ENCODE data around the gene TTC3.
"Not testable (repeated sequence)": the region's sequence is repeated elsewhere in the genome, so short reads cannot be mapped to it uniquely, and the experiment has no call there.

TTC3 gene

DNA sequence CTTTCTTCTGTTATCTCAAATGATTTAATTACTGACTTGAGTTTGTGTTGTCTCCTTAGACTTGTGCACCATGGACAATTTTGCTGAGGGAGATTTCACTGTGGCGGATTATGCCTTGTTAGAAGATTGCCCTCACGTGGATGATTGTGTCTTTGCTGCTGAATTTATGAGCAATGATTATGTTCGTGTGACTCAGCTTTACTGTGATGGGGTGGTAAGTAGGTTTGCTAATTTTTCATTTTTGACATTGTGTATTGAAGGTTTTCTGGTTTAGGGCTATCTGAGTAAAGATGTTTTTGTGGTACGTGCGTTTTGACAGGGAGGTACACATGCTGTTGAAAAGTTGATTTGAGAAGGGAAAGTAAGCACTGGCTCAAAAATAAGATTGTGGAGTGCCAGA, 14.1 kb downstream of the TTC3 start:
- DNase-seq (ENCODE audit: low read depth in 1 of 2, low spot score in 1 of 2), result no peak

DNA sequence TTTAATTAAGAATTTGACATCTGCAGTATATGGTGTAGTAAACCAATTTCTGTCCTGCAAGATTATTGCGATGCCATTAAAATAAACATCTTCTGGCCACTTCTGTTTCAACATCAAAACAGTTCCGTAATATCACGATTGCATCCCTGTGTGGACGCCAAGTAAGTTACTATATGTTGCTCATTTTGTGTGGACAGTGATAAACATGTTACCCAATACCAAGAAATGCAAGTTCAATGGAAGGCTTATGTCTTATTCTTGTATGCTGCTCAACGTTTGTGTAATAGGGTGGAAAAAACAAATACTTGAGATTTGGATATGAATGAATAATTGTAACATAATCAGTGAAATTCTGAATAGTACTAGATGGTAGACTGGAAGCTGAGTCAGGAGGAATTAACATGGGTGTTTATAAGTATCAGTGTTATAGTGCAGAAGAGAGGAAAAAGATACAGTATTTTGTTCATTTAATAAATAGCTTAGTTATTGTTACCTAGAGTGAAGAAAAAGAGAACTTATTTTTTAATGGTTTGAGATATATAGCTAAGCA, 15.2 kb downstream of the TTC3 start:
- DNase-seq (ENCODE audit: low read depth in 1 of 2, low spot score in 1 of 2), result no peak

DNA sequence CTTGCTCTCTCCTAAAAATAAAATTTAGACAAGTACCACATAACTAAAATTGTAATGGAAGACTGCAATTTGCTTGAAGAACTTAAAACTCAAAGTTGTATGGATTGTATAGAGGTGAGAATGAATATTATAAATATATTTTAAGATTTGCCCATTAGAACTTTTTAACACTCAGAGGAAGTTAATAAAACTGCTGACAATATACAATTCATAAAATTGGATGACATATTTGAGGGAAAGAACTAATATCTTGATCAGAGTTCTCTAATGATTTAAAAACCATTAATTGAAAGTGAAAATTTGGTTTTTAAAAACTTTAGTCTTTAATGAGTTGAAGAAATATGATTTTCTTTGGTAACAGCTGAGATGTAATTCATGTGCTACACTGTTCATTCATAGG, 20.9 kb downstream of the TTC3 start:
- no peak for DNase-seq (ENCODE audit: low read depth in 1 of 2, low spot score in 1 of 2)

DNA sequence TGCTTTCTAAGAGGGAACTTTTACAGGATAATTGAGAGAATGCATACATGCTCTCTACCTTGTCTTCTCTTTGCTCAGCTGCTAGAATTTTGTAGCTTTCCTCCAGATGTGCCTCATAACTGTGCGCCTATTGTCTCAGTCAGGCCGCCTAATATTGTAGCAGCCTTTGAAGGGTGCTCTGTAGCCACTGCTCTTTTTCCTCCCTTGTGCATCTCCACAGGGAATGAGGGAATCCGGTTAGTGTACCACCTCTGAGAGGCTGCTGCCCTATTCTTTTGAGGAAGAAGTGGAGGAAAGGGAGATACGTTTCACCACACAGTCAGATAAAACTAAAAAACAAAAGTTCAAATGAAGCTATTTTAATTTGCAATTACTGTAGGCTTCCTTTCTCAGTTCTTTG, 22.8 kb downstream of the TTC3 start:
- no peak for DNase-seq (ENCODE audit: low read depth in 1 of 2, low spot score in 1 of 2)

DNA sequence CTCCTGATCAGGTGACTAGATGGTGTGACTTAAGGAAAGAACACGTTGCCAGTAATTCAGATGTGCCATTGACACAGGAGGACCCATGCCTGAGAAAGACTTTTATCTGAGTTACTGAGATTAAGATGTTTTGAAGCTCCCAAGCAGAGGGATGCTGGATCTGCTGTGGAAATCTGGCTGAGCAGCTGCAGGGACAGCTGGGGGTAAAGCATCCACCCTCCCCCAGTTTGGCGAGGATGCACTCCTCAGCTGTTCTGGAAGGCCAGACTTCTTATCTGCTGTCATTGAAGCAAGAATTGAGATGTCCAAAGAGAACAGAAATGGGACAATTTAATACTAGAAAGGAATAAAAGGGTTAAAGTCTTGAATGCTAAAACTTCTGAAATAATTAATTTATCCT, 25.7 kb downstream of the TTC3 start:
- no peak for DNase-seq (ENCODE audit: low read depth in 1 of 2, low spot score in 1 of 2)

DNA sequence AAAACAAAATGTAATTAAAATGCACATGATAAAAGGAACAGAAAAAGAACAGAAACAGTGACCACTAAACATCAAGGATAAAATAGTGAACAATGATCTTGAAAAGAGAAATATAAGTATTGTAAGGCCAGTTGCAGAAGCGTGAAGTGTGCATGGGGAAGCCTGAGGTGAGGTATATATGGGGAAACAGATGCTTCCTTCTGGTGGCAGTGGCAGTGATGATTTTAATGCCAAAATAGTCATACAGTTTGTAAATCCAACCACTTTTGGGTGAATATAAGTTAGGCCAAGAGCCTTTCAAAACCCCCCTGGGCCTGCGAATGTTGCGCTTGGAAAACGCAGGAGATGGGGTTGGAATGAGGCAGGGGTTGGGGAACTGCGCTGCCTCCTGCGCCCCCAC, 27.3 kb downstream of the TTC3 start:
- DNase-seq (ENCODE audit: low read depth in 1 of 2, low spot score in 1 of 2), result no peak

DNA sequence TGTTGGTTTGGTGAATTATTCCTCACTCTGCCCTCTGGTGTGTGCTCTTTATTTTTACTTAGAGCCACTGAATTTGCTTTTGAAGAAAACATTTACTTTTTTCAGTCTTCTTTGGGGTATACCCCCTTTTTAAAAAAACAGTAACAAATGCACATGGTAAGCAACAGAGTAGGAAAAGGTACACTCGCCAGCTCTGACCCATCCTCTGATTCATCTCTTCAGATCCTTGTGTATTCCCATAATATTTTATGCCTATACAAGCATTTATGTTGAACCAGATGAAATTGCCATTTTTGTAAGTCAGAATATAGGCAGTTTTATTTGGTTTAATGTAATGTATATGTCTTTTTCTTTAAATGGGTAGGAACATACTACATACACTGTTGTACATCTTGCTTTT, 28.3 kb downstream of the TTC3 start:
- DNase-seq (ENCODE audit: low read depth in 1 of 2, low spot score in 1 of 2), result no peak

DNA sequence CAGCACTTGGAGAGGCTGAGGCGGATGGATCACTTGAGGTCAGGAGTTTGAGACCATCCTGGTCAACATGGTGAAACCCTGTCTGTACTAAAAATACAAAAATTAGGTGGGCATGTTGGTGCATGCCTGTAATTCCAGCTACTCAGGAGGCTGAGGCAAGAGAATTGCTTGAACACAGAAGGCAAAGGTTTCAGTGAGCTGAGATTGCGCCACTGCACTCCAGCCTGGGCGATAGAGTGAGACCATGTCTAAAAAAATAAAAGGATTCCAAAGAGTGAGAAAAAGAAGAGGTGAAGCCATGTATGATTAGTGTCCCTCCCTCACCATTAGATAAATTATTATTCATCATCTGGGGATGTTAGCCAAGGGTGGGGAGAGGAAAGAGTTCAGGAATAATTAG, 29.7 kb downstream of the TTC3 start:
- DNase-seq (ENCODE audit: low read depth in 1 of 2, low spot score in 1 of 2), result not testable (repeated sequence)

DNA sequence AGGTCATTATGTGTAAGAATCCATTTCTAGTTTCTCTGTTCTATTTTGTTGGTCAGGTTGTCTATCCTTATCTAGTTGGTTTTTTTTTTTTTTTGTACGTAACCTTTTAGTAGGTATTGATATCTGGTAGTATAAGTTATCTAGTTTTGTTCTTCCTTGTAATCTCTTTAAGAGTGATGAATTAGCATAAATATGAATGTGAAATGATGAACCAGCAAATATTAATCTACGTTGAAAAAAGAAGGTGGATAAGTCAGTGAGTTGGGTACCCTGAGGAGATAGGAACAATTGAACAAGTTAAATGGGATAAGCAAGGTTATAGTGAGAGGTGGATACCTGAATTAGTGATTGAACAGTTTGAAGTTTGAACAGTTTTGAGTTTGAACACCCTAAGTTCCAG, 33.9 kb downstream of the TTC3 start:
- DNase-seq (ENCODE audit: low read depth in 1 of 2, low spot score in 1 of 2), result no peak

DNA sequence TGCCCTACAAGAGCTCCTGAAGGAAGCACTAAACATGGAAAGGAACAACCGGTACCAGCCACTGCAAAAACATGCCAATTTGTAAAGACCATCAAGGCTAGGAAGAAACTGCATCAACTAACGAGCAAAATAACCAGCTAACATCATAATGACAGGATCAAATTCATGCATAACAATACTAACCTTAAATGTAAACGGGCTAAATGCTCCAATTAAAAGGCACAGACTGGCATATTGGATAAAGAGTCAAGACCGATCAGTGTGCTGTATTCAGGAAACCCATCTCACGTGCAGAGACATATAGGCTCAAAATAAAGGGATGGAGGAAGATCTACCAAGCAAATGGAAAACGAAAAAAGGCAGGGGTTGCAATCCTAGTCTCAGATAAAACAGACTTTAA, 38.0 kb downstream of the TTC3 start:
- DNase-seq (ENCODE audit: low read depth in 1 of 2, low spot score in 1 of 2), result not testable (repeated sequence)

DNA sequence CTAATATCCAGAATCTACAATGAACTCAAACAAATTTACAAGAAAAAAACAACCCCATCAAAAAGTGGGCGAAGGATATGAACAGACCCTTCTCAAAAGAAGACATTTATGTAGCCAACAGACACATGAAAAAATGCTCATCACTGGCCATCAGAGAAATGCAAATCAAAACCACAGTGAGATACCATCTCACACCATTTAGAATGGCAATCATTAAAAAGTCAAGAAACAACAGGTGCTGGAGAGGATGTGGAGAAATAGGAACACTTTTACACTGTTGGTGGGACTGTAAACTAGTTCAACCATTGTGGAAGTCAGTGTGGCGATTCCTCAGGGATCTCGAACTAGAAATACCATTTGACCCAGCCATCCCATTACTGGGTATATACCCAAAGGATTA, 41.2 kb downstream of the TTC3 start:
- not testable (repeated sequence) for DNase-seq (ENCODE audit: low read depth in 1 of 2, low spot score in 1 of 2)

DNA sequence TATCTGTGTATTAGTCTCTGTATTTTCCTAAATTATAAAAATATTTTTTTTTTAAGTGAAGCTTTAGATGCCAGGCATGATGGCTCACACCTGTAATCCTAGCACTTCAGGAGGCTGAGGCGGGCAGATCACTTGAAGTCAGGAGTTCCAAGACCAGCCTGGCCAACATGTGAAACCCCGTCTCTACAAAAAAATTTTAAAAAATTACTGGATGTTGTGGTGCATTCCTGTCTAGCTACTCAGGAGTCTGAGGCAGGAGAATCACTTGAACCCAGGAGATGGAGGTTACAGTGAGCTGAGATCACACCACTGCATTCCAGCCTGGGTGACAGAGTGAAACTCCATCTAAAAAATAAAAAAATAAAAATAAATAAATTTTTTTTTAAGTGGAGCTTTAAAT, 43.4 kb downstream of the TTC3 start:
- not testable (repeated sequence) for DNase-seq (ENCODE audit: low read depth in 1 of 2, low spot score in 1 of 2)

DNA sequence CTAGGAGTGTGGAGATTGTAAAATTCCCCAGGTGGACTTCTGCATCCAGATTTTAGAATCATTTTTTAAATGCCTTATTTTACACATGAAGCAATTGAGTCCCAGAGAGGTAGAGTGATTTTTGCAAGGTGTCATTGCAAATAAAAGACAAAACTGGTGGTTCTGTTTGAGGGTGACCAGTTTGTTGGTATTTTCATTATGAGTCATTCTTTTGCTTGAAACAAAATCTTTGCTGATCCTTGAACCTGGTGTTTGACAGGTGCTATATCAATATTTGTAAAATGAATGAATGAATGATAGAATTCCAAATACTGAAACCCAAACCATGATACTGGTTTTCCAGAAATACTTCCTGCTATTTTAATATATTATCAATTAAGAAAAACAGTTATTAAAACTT, 44.1 kb downstream of the TTC3 start:
- no peak for DNase-seq (ENCODE audit: low read depth in 1 of 2, low spot score in 1 of 2)

DNA sequence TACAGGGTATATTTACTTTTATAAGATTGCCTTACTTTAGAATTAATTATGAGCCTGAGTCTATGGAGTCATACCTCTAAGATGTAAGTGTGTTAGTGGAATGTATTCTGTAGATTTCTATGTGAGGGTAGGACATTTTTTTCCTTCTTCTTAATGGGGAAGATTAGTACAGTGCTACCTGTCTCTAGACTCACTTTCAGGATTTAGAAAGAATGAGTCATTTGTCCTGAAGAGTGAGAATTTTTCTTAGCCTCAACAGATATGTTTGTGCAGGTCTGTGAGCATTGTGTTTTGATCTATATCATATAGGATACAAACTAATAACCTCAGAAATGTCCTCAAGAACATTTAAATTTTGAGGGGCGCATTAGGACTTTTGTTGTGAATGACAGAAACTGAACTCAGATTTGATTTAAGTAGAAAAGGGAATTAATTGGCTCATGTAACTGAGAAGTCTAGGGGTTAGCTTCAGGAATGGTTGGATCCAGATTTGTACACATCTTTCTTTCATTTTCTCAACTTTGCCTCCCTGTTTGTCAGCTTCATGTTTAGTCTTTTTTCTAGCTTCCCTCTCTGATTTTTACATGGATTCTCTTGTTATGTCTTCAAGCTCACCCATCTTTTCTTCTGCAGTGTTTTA, 45.3 kb downstream of the TTC3 start:
- no peak for DNase-seq (ENCODE audit: low read depth in 1 of 2, low spot score in 1 of 2)

DNA sequence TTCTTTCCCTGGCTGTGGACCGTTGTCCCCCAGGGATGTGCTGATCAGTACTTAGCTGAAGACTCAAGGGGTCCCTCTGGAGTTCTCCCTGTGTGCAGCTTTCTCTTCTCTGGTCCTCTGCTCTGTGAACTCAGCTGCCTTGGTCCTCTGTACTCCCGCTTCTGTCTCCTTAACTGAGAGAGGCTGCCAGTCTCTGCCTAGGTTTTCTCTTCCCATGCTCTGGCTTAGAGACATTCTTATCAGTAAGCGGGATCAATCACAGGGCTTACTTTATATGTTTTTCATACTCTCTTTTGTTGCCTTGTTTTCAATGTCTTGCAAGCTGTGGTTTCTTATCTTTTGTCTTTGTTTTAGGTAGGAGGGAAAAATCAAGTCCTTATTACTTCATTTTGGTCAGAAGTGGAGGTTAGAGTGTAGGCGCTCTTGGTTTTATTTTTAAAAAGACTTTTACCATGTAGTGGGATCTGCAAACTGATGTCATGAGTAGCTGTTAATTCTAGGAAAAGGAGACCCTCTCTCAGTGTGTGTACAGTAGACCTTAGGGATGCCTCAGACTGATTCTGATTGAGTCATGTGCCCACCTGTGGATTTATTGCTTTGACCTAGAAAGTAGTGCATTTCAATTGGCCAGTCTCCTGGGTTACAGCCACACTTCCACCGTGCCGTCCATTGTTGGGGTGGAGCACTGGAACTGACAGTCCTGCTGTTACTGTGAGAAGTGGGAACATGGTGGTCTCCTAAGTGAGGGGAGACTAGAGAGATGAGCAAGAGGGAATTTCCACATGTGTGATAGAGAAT, 46.6 kb downstream of the TTC3 start:
- no peak for DNase-seq (ENCODE audit: low read depth in 1 of 2, low spot score in 1 of 2)

DNA sequence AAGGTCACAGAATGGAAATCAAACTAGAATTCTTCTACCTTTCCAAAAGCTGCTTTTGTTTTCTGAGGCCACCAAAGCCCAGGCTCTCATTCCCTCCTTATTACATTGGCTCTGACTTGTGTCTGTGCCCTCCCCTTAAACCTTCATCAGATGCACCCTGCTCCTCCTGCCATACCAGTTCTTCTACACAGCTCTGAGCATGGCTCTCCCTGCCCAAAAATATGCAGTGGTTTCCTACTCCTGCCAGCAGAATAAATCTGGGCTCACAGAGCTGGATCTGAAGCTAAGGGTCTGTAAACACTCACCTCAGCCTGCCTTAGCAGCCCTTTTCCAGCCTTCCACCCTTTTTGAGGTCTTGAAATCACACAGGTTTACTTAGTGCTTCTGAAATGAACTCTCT, 55.0 kb downstream of the TTC3 start:
- DNase-seq (ENCODE audit: low read depth in 1 of 2, low spot score in 1 of 2), result no peak

DNA sequence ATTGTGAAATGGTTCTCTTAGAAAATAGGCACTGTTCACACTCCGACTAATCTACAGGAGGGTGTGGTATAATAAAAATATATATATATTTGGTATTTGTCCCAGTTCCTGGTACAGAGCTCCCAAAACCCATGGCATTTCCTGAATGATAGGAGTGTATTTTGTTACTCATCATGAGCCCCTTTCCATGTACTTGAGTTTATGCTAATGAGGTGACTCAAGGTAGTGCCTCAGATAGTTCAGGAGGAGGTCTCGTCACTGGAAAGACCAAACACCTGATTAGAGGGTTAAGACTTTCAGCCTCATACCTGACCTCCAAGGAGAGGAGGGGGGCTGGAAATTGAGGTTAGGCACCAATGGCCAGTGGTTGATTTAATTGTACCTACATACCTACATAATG, 57.9 kb downstream of the TTC3 start:
- no peak for DNase-seq (ENCODE audit: low read depth in 1 of 2, low spot score in 1 of 2)

DNA sequence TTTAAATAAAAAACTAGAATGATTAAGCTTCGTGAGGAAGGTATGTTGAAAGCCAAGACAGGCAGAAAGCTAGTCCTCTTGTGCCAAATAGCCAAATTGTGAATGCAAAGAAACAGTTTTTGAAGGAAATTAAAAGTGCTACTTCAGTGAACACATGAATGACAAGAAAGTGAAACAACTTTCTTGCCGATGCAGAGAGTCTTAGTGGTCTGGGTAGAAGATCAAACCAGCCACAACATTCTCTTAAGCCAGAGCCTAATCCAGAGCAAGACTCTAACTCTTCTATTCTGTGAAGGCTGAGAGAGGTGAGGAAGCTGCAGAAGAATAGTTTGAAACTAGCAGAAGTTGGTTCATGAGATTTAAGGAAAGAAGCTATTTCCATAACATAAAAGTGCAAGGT, 63.2 kb downstream of the TTC3 start:
- DNase-seq (ENCODE audit: low read depth in 1 of 2, low spot score in 1 of 2), result no peak

DNA sequence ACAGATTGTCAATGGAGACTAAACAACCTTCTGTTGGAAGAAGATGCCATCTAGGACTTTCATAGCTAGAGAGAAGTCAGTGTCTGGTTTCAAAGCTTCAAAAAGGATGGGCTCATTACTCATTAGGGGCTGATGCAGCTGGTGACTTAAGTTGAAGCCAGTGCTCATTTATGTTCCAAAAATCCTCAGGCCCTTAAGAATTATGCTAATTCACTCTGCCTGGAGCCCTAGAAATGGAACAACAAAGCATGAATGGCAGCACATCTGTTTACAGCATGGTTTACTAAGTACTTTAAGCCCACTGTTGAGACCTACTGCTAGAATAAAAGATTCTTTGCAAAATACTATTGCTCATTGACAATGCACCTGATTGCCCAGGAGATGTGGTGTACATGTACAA, 63.7 kb downstream of the TTC3 start:
- DNase-seq (ENCODE audit: low read depth in 1 of 2, low spot score in 1 of 2), result no peak

DNA sequence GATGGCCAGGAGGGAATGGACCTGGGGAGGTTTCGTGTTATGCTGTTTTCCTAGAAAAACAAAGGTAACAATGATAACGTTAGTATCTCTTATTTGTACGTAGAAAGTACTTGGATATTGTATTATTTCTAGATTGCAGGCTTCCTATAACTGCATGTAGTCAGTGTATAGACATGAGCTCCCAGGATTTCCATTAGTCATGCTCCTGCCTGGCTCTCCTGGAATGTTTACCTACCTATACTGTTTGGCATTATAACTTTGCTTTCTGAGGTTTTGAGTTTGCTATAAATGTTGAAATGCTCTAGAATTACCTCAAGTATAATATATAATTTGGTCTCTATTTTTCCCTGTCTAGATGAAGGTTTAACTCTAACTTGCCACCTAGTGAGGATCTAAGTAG, 66.1 kb downstream of the TTC3 start:
- no peak for DNase-seq (ENCODE audit: low read depth in 1 of 2, low spot score in 1 of 2)

DNA sequence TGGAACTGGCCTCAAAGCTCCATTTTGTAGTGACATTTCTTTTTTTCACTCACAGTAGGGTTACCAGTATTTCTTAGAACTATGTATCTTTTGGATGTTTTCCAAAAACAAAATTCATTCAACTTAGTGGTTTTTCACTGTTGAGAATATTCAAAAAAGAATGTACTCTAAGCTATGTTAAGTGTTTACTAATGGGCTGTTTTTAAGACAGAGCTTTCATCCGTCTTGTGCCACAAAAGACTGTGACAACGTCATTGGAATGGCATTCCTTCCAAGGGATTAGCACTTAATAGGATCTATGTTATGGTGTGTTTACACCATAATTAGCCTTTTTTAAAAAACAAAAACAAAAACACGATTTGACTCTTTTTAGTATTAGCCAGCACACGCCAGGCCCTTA, 66.8 kb downstream of the TTC3 start:
- DNase-seq (ENCODE audit: low read depth in 1 of 2, low spot score in 1 of 2), result no peak

DNA sequence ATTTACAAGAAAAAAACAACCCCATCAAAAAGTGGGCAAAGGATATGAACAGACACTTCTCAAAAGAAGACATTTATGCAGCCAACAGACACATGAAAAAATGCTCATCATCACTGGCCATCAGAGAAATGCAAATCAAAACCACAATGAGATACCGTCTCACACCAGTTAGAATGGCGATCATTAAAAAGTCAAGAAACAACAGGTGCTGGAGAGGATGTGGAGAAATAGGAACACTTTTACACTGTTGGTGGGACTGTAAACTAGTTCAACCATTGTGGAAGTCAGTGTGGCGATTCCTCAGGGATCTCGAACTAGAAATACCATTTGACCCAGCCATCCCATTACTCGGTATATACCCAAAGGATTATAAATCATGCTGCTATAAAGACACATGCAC, 70.3 kb downstream of the TTC3 start:
- not testable (repeated sequence) for DNase-seq (ENCODE audit: low read depth in 1 of 2, low spot score in 1 of 2)

DNA sequence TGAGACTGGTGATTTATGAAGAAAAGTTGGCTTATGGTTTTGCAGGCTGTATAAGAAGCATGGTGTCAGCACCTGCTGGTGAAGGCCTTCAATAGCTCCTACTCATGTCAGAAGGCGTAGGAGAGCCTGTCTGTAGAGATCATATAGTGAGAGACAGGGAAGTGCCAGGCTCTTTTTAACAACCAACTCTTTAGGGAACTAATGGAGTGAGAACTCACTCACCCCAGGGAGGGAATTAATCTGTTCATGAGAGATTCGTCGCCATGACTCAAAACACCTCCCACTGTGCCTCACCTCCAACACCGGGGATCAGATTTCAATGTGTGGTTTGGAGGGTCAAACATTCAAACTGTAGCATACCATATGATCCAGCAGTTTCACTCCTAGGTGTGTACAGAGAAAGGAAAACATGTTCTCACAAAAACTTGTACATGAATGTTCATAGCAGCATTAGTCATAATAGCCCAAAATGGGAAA, 72.6 kb downstream of the TTC3 start:
- no peak for DNase-seq (ENCODE audit: low read depth in 1 of 2, low spot score in 1 of 2)
